DND-41 (cell line): ENCODE data around the gene RNF41.

Source experiments
- ATAC-seq: fragments of 200-7000 bp; cut with Tn5 transposase; 3 replicates; pipeline ENCODE4 v1.9.1; 2021; ENCODE audit warnings: low read depth; ENCODE audit not compliant: insufficient read depth
- DNase-seq: peaks from one replicate; pipeline ENCODE4 v3.0.0-alpha.2; 2020
- H2AFZ ChIP-seq: 2 replicates; pipeline ENCODE4 v1.6.0; 2012; ENCODE audit warnings: low read depth, low read length
- H3K27ac ChIP-seq: 2 replicates; pipeline ENCODE4 v1.5.1; 2012; ENCODE audit warnings: low read length, inconsistent platforms
- H3K27me3 ChIP-seq: fragments of 200-600 bp; sonication (generic); 2 replicates; pipeline ENCODE4 v1.6.0; 2012; ENCODE audit warnings: low read length, mild to moderate bottlenecking, inconsistent platforms; ENCODE audit not compliant: insufficient read depth, poor library complexity
- H3K36me3 ChIP-seq: 2 replicates; pipeline ENCODE4 v1.5.1; 2012; ENCODE audit warnings: low read length, inconsistent platforms; ENCODE audit not compliant: insufficient read depth
- H3K4me1 ChIP-seq: 2 replicates; pipeline ENCODE4 v1.5.1; 2012; ENCODE audit warnings: mild to moderate bottlenecking, low read length; ENCODE audit not compliant: insufficient read depth
- H3K4me2 ChIP-seq: 2 replicates; pipeline ENCODE4 v1.6.0; 2012; ENCODE audit warnings: mild to moderate bottlenecking, moderate library complexity, low read length, inconsistent platforms; ENCODE audit not compliant: insufficient read depth
- H3K4me3 ChIP-seq, 2 experiments: fragments of 200-600 bp in 1 of 2; shearing (Covaris generic) in 1 of 2; 2 replicates each; pipeline ENCODE4 v1.5.1; 2012 to 2016; ENCODE audit warnings: inconsistent platforms in 2 of 2, low read length in 2 of 2, mild to moderate bottlenecking in 2 of 2, low read depth in 1 of 2, moderate library complexity in 1 of 2
- H3K79me2 ChIP-seq: 2 replicates; pipeline ENCODE4 v1.6.0; 2012; ENCODE audit warnings: low read length, inconsistent platforms; ENCODE audit not compliant: insufficient read depth
- H3K9ac ChIP-seq: 2 replicates; pipeline ENCODE4 v1.6.0; 2012; ENCODE audit warnings: low read depth, mild to moderate bottlenecking, inconsistent platforms, low read length, moderate library complexity
- H3K9me3 ChIP-seq: 2 replicates; pipeline ENCODE4 v1.5.1; 2012; ENCODE audit warnings: low read length, moderate library complexity, mild to moderate bottlenecking, inconsistent platforms; ENCODE audit not compliant: insufficient read depth, severe bottlenecking
- H4K20me1 ChIP-seq: 2 replicates; pipeline ENCODE4 v1.6.0; 2012; ENCODE audit warnings: low read length; ENCODE audit not compliant: insufficient read depth
- EZH2 ChIP-seq: IDR thresholded peaks from 3 replicates; pipeline ENCODE4 v1.6.1; 2012; ENCODE audit warnings: borderline replicate concordance, low read depth, mild to moderate bottlenecking, moderate library complexity, low read length, inconsistent platforms; ENCODE audit not compliant: severe bottlenecking
- TF ChIP-seq, protein P1 (sequence below): IDR thresholded peaks from 2 replicates; pipeline ENCODE4 v1.5.1; 2012; ENCODE audit warnings: borderline replicate concordance, low read length, moderate library complexity, mild to moderate bottlenecking; ENCODE audit not compliant: poor library complexity, severe bottlenecking; ENCODE audit errors: extremely low read depth

Gene RNF41

GRCh38 chr12:56252649-56253048 lies 30.9 kb upstream of the RNF41 start:
- Histone ChIP-seq H3K4me1 (peaks cover 22% of the 10 kb centered on the region), H3K4me2 (no peak overlapping the region), H3K27ac (no peak overlapping the region), H3K9me3 (no peaks in the 10 kb centered on the region), H3K4me3 (no peak overlapping the region), H2AFZ (no peak overlapping the region), H3K27me3 (no peaks in the 10 kb centered on the region), H4K20me1 (peaks cover 13% of the 10 kb centered on the region; the same call in 1 of the 2 replicates), H3K36me3 (peaks cover 86% of the 10 kb centered on the region), H3K9ac (no peak overlapping the region), H3K79me2 (peaks cover 24% of the 10 kb centered on the region)
- DNase-seq (no peak), ATAC-seq (no peak)
- no peak for TF ChIP-seq EZH2
- TF ChIP-seq, protein P1, sequence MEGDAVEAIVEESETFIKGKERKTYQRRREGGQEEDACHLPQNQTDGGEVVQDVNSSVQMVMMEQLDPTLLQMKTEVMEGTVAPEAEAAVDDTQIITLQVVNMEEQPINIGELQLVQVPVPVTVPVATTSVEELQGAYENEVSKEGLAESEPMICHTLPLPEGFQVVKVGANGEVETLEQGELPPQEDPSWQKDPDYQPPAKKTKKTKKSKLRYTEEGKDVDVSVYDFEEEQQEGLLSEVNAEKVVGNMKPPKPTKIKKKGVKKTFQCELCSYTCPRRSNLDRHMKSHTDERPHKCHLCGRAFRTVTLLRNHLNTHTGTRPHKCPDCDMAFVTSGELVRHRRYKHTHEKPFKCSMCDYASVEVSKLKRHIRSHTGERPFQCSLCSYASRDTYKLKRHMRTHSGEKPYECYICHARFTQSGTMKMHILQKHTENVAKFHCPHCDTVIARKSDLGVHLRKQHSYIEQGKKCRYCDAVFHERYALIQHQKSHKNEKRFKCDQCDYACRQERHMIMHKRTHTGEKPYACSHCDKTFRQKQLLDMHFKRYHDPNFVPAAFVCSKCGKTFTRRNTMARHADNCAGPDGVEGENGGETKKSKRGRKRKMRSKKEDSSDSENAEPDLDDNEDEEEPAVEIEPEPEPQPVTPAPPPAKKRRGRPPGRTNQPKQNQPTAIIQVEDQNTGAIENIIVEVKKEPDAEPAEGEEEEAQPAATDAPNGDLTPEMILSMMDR, result no peak

GRCh38 chr12:56248711-56249110 lies 27.0 kb upstream of the RNF41 start:
- no peak overlapping the region for H3K27ac ChIP-seq

DNA sequence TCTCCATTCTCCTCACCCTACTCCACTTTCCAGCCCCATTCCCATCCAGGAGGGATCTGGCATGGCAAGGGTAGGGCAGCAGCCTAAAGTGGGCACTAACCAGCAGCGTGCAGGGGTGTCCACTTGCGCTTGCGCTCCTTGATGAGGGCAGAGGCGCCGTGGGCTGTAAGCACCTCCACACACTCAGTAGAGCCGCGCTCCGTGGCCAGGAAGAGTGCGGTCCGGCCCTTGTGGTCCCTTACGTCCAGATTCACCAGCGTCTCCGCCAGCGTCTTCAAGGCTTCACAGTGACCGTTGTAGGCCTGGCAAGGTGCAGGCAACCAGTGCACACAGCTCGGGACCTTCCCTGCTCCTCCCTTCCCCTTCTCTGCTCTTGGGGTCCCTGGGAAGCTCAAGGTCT lies 26.2 kb upstream of the RNF41 start:
- Histone ChIP-seq H3K27me3 (no peaks in the 10 kb centered on the region), H3K27ac (no peak overlapping the region), H3K79me2 (0 out of 2 replicates have a peak, but pooled peaks cover 2% of the 10 kb centered on the region), H3K9me3 (no peaks in the 10 kb centered on the region), H3K4me2 (no peak overlapping the region), H3K9ac (no peak overlapping the region), H4K20me1 (0 out of 2 replicates have a peak, but pooled peaks cover 3% of the 10 kb centered on the region), H3K36me3 (peaks cover 83% of the 10 kb centered on the region), H2AFZ (no peak overlapping the region), H3K4me1 (no peaks in the 10 kb centered on the region), H3K4me3 (no peak overlapping the region)
- ATAC-seq (no peak), DNase-seq (no peak)
- TF ChIP-seq, protein P1, result no peak
- TF ChIP-seq EZH2, result no peak

More at GRCh38 chr12:56248711-56249110, 27.0 kb upstream of the RNF41 start:
- no peak overlapping the region for H2AFZ ChIP-seq
- H3K27me3 ChIP-seq, result no peaks in the 10 kb centered on the region
- H3K4me3 ChIP-seq, result no peak overlapping the region
- ATAC-seq, result peak; percentile 33; the same call in 1 of the 3 replicates
- no peak for DNase-seq
- no peak overlapping the region for H3K4me2 ChIP-seq
- no peaks in the 10 kb centered on the region for H3K4me1 ChIP-seq
- H4K20me1 ChIP-seq, result 0 out of 2 replicates have a peak, but pooled peaks cover 3% of the 10 kb centered on the region
- TF ChIP-seq, protein P1, result no peak
- TF ChIP-seq EZH2, result no peak
- peaks cover 83% of the 10 kb centered on the region for H3K36me3 ChIP-seq
- 0 out of 2 replicates have a peak, but pooled peaks cover 2% of the 10 kb centered on the region for H3K79me2 ChIP-seq
- H3K9me3 ChIP-seq, result no peaks in the 10 kb centered on the region
- no peak overlapping the region for H3K9ac ChIP-seq

- DNase-seq (no peak), ATAC-seq (no peak)
- H3K79me2 ChIP-seq, result 0 out of 2 replicates have a peak, but pooled peaks cover 2% of the 10 kb centered on the region
- no peak overlapping the region for H3K9ac ChIP-seq
- peaks cover 90% of the 10 kb centered on the region for H3K36me3 ChIP-seq
- H3K27ac ChIP-seq, result no peak overlapping the region
- H3K9me3 ChIP-seq, result no peaks in the 10 kb centered on the region
- no peak overlapping the region for H3K4me3 ChIP-seq
- no peak overlapping the region for H3K4me2 ChIP-seq
- TF ChIP-seq, protein P1, result no peak
- no peak for TF ChIP-seq EZH2
- H3K4me1 ChIP-seq, result no peaks in the 10 kb centered on the region
- no peak overlapping the region for H2AFZ ChIP-seq
- H4K20me1 ChIP-seq, result peaks cover 3% of the 10 kb centered on the region; the same call in 1 of the 2 replicates
- H3K27me3 ChIP-seq, result no peaks in the 10 kb centered on the region
These were observed 22.8 kb upstream of the RNF41 start for GRCh38 chr12:56244494-56244893.
